Testis (tissue), 2 donors: ENCODE measurements around the gene AFF1.

ENCODE experiments used
- CTCF ChIP-seq, 3 experiments: fragments of 450-650 bp in 2 of 3; fragments of 200-600 bp in 1 of 3; sonication (generic) in 1 of 3; IDR thresholded peaks; one replicate each; pipeline ENCODE4 v1.5.1; 2016 to 2019; ENCODE audit warnings: antibody characterized with exemption in 3 of 3, mild to moderate bottlenecking in 2 of 3, moderate library complexity in 1 of 3
- POLR2A ChIP-seq: fragments of 450-650 bp; IDR thresholded peaks from one replicate; pipeline ENCODE4 v1.6.1; 2017; ENCODE audit warnings: antibody characterized with exemption, mild to moderate bottlenecking, moderate library complexity

- TF ChIP-seq CTCF (IDR thresholded peaks at IDR 0.05) (no peak), POLR2A (no peak)
These were observed 187.4 kb downstream of the AFF1 start for GRCh38 chr4:87122252-87122651.
